Breast epithelium (tissue), 4 donors: ENCODE measurements around the gene FOXP3. TPM values are rescaled to one million over a fixed set of nuclear protein-coding genes. Genes with fewer than 3 reads are reported as not detected.

ENCODE experiments used
- DNase-seq, 2 donors: peaks; one replicate each; pipeline ENCODE4 v3.0.0-alpha.2; 2019; ENCODE audit warnings: low spot score in 2 of 2
- H3K27ac ChIP-seq, 2 donors: fragments of 200-600 bp; sonication (generic) in 1 of 2; one replicate each; pipeline ENCODE4 v1.5.1; 2016 to 2019; ENCODE audit warnings: mild to moderate bottlenecking in 1 of 2
- H3K27me3 ChIP-seq, 2 donors: fragments of 200-600 bp; sonication (generic) in 1 of 2; one replicate each; pipeline versions ENCODE4 v1.5.1 to v1.6.0; 2017 to 2019; ENCODE audit warnings: control low read depth in 1 of 2, mild to moderate bottlenecking in 1 of 2
- H3K36me3 ChIP-seq: fragments of 200-600 bp; one replicate; pipeline ENCODE4 v1.5.1; 2019
- H3K4me1 ChIP-seq, 2 donors: fragments of 200-600 bp; sonication (generic); one replicate each; pipeline ENCODE4 v1.5.1; 2016 to 2019; ENCODE audit warnings: control low read depth in 1 of 2
- H3K4me3 ChIP-seq, 3 donors: fragments of 200-600 bp; sonication (generic); 1 replicate in 2 of 3; 2 replicates in 1 of 3; pipeline ENCODE4 v1.5.1; 2016 to 2019; ENCODE audit warnings: mild to moderate bottlenecking in 3 of 3, moderate library complexity in 2 of 3
- H3K9me3 ChIP-seq, 2 donors: fragments of 200-600 bp; sonication (generic) in 1 of 2; one replicate each; pipeline ENCODE4 v1.5.1; 2016 to 2019; ENCODE audit warnings: control low read depth in 1 of 2
- CTCF ChIP-seq, 3 donors: fragments of 450-650 bp; IDR thresholded peaks; one replicate each; pipeline ENCODE4 v1.5.1; 2016 to 2017; ENCODE audit warnings: antibody characterized with exemption in 3 of 3, mild to moderate bottlenecking in 3 of 3, moderate library complexity in 3 of 3
- POLR2A ChIP-seq: fragments of 450-650 bp; IDR thresholded peaks from one replicate; pipeline ENCODE4 v1.6.1; 2016; ENCODE audit warnings: antibody characterized with exemption, mild to moderate bottlenecking, moderate library complexity
- POLR2AphosphoS5 ChIP-seq, 3 donors: sonication (generic); formaldehyde crosslinking; IDR thresholded peaks; one replicate each; pipeline ENCODE4 v1.6.1; 2017; ENCODE audit warnings: antibody characterized with exemption in 3 of 3
- intact Hi-C: fragments of 100-400 bp; cut with DNase I; formaldehyde crosslinking; loops from one replicate; pipeline ENCODE4 v1.15.1; 2023; ENCODE audit warnings: low total_unique reads
- total RNA-seq, 3 donors: library from RNA; depleted of rRNA; stranded (reverse); fragments of >200 nt; gene quantifications; one replicate each; pipeline ENCODE4 v1.1.0, GENCODE V29; 2016

The FOXP3 gene
- total RNA-seq, 3 donors from 2014 or later, result 0.16 TPM; not detected in 2

- H3K36me3 ChIP-seq, result no peaks in the 10 kb centered on the region
- no peak overlapping the region for H3K4me3 ChIP-seq
- no peak for TF ChIP-seq POLR2A
- TF ChIP-seq CTCF (IDR thresholded peaks at IDR 0.05), result no peak
- H3K4me1 ChIP-seq, result no peaks in the 10 kb centered on the region
- H3K9me3 ChIP-seq, result no peaks in the 10 kb centered on the region
- no peak overlapping the region for H3K27ac ChIP-seq
- H3K27me3 ChIP-seq, result peaks cover 0 to 62% of the 10 kb centered on the region in 2 donors
- intact Hi-C loops, result no loop called here
- no peak for DNase-seq
These were observed 7.3 kb downstream of the FOXP3 start for GRCh38 chrX:49257074-49257790.

GRCh38 chrX:49256268-49256995, 8.1 kb downstream of the FOXP3 start:
- no peak overlapping the region for H3K27ac ChIP-seq
- peaks cover 0 to 70% of the 10 kb centered on the region in 2 donors for H3K27me3 ChIP-seq
- no peak for DNase-seq
- intact Hi-C loops, result no loop called here
- no peaks in the 10 kb centered on the region for H3K9me3 ChIP-seq
- no peaks in the 10 kb centered on the region for H3K36me3 ChIP-seq
- no peaks in the 10 kb centered on the region for H3K4me1 ChIP-seq
- TF ChIP-seq POLR2AphosphoS5 (IDR thresholded peaks at IDR 0.05) (no peak), POLR2A (no peak), CTCF (IDR thresholded peaks at IDR 0.05) (no peak)
- H3K4me3 ChIP-seq, result no peak overlapping the region

GRCh38 chrX:49254639-49255038, 9.9 kb downstream of the FOXP3 start:
- no peak for TF ChIP-seq CTCF (IDR thresholded peaks at IDR 0.05)
- H3K36me3 ChIP-seq, result no peaks in the 10 kb centered on the region
- no peak for DNase-seq
- H3K4me3 ChIP-seq, result no peak overlapping the region
- intact Hi-C loops, result no loop called here
- H3K4me1 ChIP-seq, result no peaks in the 10 kb centered on the region
- no peaks in the 10 kb centered on the region for H3K9me3 ChIP-seq
- H3K27ac ChIP-seq, result no peak overlapping the region
- peaks cover 0 to 63% of the 10 kb centered on the region in 2 donors for H3K27me3 ChIP-seq

GRCh38 chrX:49251325-49251724, 13.2 kb downstream of the FOXP3 start:
- Histone ChIP-seq H3K9me3 (no peaks in the 10 kb centered on the region), H3K36me3 (no peaks in the 10 kb centered on the region), H3K4me3 (no peak overlapping the region), H3K4me1 (no peaks in the 10 kb centered on the region), H3K27me3 (peaks cover 0 to 50% of the 10 kb centered on the region in 2 donors), H3K27ac (no peak overlapping the region)
- no peak for TF ChIP-seq CTCF (IDR thresholded peaks at IDR 0.05)
- TF ChIP-seq POLR2A, result no peak
- no peak for TF ChIP-seq POLR2AphosphoS5 (IDR thresholded peaks at IDR 0.05)
- no peak for DNase-seq
- intact Hi-C loops, result no loop called here

GRCh38 chrX:49250578-49250977, 13.9 kb downstream of the FOXP3 start:
- Histone ChIP-seq H3K27me3 (peaks cover 0 to 48% of the 10 kb centered on the region in 2 donors), H3K9me3 (no peaks in the 10 kb centered on the region), H3K4me3 (no peak overlapping the region), H3K36me3 (no peaks in the 10 kb centered on the region), H3K27ac (no peak overlapping the region), H3K4me1 (no peaks in the 10 kb centered on the region)
- no peak for DNase-seq
- intact Hi-C loops, result no loop called here
- TF ChIP-seq CTCF (IDR thresholded peaks at IDR 0.05), result no peak
- TF ChIP-seq POLR2A, result no peak
- no peak for TF ChIP-seq POLR2AphosphoS5 (IDR thresholded peaks at IDR 0.05)
